ENCODE results near the gene ADIPOQ. TPM values are rescaled to one million over a fixed set of nuclear protein-coding genes. Genes with fewer than 3 reads are reported as not detected.
"Not testable (repeated sequence)": the region's sequence is repeated elsewhere in the genome, so short reads cannot be mapped to it uniquely, and the experiment has no call there.

Gene ADIPOQ
- not detected for polyA plus RNA-seq

DNA sequence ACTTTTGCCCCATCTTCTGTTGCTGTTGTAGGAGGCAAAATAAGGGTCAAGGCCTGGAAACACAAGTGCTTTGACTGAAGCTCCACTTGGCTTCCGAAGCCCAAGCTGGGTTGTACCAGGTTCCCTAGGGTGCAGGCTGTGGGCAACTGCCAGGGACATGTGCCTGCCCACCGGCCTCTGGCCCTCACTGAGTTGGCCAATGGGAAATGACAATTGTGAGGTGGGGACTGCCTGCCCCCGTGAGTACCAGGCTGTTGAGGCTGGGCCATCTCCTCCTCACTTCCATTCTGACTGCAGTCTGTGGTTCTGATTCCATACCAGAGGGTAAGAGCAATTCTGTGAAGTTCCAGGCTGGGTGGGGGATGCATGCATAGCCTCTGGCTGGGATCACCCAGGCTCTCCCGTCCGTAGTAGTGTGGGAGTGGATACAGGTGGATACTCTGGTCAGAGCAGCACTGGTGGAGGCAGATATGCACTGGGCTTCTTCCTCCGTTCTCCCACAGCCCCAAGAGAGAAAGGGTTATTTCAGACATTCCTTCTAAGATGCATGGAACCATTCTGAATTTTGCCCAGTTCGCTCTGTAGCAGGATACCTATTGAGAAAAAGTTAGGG is at the start of gene ADIPOQ:
Gene ADIPOQ (plus strand): TSS at position 285 of the 613 bp plus-strand sequence. CDS start 10,349 bp downstream, outside the sequence.
- no peaks in the 10 kb centered on the region for H3K4me1 Mint-ChIP-seq
- no peaks in the 10 kb centered on the region for H3K9me3 Mint-ChIP-seq
- no peak within 1 kb of the TSS for H3K27ac Mint-ChIP-seq
- H3K4me3 Mint-ChIP-seq, result no peak within 1 kb of the TSS
- H3K36me3 Mint-ChIP-seq, result no peaks in the 10 kb centered on the region
- H3K27me3 Mint-ChIP-seq, result peaks cover 11% of the 10 kb centered on the region

- Mint-ChIP-seq H3K36me3 (peaks cover 2% of the 10 kb centered on the region), H3K27ac (no peak overlapping the region), H3K27me3 (no peaks in the 10 kb centered on the region), H3K4me1 (peaks cover 3 to 14% (median 9%) of the 10 kb centered on the region in 3 donors), H3K9me3 (no peaks in the 10 kb centered on the region), H3K4me3 (no peak overlapping the region)
These were observed 44.2 kb upstream of the ADIPOQ start for GRCh38 chr3:186798239-186798874.

DNA sequence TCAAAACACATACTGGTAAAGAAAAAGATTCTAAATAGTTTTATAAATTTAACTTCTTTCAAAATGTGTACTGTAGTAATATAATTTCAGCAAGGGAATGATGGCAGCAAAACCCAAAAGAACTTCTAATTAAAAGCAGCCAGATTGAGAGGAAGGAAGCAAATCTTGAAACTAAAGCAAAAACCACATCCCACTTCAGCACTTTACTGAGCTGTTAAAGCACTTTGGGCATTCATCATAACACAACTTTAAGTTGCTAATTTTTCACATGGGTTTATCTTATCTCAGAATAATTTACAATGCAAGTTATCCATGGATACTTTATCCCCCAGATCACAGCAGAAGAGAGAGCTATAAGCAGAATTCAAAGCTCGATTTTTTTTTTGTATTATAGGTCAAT is 42.2 kb upstream of the ADIPOQ start:
- Mint-ChIP-seq H3K27me3 (no peaks in the 10 kb centered on the region), H3K36me3 (peaks cover 2% of the 10 kb centered on the region), H3K9me3 (no peaks in the 10 kb centered on the region), H3K4me3 (peak overlapping the region in 1 of 4 donors; percentile 88), H3K27ac (peak overlapping the region in 2 of 3 donors; percentile 25 to 59), H3K4me1 (peaks cover 3 to 15% (median 14%) of the 10 kb centered on the region in 3 donors)

GRCh38 chr3:186802701-186803100 is 39.8 kb upstream of the ADIPOQ start:
- H3K27me3 Mint-ChIP-seq, result no peaks in the 10 kb centered on the region
- H3K4me1 Mint-ChIP-seq, result peaks cover 10 to 26% (median 20%) of the 10 kb centered on the region in 3 donors
- no peaks in the 10 kb centered on the region for H3K9me3 Mint-ChIP-seq
- peak overlapping the region in 1 of 4 donors; percentile 57 for H3K4me3 Mint-ChIP-seq
- H3K27ac Mint-ChIP-seq, result peak overlapping the region in 1 of 3 donors; percentile 65
- peaks cover 2% of the 10 kb centered on the region for H3K36me3 Mint-ChIP-seq

DNA sequence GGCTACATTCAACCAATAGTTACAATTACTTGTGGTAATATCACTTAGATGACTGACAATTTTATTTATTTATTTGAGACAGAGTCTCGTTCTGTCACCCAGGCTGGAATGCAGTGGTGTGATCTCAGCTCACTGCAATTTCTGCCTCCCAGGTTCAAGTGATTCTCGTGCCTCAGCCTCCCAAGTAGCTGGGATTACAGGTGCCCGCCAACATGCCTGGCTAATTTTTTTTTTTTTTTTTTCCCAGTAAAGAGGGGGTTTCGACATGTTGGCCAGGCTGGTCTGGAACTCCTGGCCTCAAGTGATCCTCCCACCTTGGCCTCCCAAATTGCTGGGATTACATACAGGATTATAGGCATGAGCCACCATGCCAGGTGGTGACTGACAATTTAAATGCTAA is 39.1 kb upstream of the ADIPOQ start:
- not testable (repeated sequence) for H3K27me3 Mint-ChIP-seq, H3K27ac Mint-ChIP-seq, H3K36me3 Mint-ChIP-seq, H3K9me3 Mint-ChIP-seq
- peaks cover 10 to 26% (median 20%) of the 10 kb centered on the region in 3 donors for H3K4me1 Mint-ChIP-seq
- H3K4me3 Mint-ChIP-seq, result peak overlapping the region in 1 of 4 donors; percentile 32

DNA sequence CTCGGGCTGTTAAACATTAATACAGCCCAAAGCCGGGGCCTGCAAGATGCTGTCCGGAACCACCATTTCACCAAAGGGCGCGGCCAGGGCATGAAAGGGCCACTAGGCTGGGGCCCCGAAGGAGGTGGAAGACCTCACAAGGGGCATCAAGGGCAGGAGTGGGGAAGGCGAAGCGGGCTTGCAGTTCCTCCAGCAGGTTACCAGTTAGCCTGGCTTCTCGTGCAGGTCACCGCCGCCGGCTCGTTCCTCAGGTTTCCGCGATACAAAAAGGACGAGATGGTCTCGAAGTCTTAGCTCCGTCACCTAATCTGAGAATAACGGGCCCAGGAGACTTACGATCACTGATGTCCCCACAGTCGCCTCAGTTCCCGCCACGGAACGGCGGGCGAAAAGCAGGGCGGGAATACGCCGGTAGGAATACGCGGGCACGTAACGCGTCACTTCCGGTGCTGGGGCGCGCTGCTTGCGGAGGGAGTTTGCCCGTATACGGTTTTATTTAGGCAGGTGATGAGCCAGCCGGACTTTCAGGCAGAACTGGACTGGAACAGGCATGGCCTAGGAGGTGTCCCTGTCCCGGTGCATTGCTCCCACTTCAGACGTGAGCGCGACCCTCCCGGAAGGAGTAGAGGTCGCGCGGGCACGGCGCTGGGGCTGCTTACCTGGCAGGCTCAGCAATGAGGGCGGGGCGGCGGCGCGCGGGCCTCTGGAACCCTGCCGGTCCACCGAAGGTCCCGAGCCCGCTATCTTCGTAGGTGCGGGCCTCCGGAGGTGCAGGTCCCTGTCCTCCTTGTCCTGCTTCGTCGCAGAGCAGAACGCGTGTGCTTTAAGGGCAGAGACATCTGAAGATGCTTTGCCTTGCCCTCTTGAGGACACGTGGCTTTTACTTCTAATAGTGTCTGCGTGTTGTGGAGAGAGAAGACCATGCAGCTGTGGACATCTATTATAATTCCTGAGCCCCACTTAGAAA is 36.1 kb upstream of the ADIPOQ start, which contains the start of gene RFC4:
Gene RFC4 (minus strand): TSS at position 394 of the 967 bp plus-strand sequence. CDS start 1,769 bp downstream, outside the sequence.
- Mint-ChIP-seq H3K4me3 (peak within 1 kb of the TSS; percentile 96 to 99 (median 98)), H3K36me3 (peaks cover 2% of the 10 kb centered on the region), H3K9me3 (no peaks in the 10 kb centered on the region), H3K27ac (peak within 1 kb of the TSS; percentile 87 to 96 (median 93)), H3K27me3 (no peaks in the 10 kb centered on the region), H3K4me1 (peaks cover 7 to 16% (median 10%) of the 10 kb centered on the region in 3 donors)

GRCh38 chr3:186807231-186807630 is 35.3 kb upstream of the ADIPOQ start:
- peak overlapping the region; percentile 87 to 96 (median 93) for H3K27ac Mint-ChIP-seq
- H3K4me1 Mint-ChIP-seq, result peaks cover 7 to 16% (median 10%) of the 10 kb centered on the region in 3 donors
- H3K27me3 Mint-ChIP-seq, result no peaks in the 10 kb centered on the region
- peak overlapping the region; percentile 96 to 99 (median 98) for H3K4me3 Mint-ChIP-seq
- H3K9me3 Mint-ChIP-seq, result no peaks in the 10 kb centered on the region
- peaks cover 2% of the 10 kb centered on the region for H3K36me3 Mint-ChIP-seq

- no peak overlapping the region for H3K4me3 Mint-ChIP-seq
- no peaks in the 10 kb centered on the region for H3K27me3 Mint-ChIP-seq
- H3K9me3 Mint-ChIP-seq, result no peaks in the 10 kb centered on the region
- H3K27ac Mint-ChIP-seq, result no peak overlapping the region
- no peaks in the 10 kb centered on the region for H3K36me3 Mint-ChIP-seq
- peaks cover 6 to 9% (median 7%) of the 10 kb centered on the region in 3 donors for H3K4me1 Mint-ChIP-seq
These were observed 32.0 kb upstream of the ADIPOQ start for GRCh38 chr3:186810336-186810996.

DNA sequence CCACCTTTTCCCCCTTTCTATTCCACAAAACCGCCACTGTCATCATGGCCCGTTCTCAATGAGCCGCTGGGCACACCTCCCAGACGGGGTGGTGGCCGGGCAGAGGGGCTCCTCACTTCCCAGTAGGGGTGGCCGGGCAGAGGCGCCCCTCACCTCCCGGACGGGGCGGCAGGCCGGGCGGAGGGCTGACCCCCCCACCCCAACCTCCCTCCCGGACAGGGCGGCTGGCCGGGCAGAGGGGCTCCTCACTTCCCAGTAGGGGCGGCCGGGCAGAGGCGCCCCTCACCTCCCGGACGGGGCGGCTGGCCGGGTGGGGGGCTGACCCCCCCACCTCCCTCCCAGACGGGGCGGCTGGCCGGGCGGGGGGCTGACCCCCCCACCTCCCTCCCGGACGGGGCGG is 31.2 kb upstream of the ADIPOQ start:
- not testable (repeated sequence) for H3K36me3 Mint-ChIP-seq, H3K27me3 Mint-ChIP-seq, H3K4me1 Mint-ChIP-seq, H3K4me3 Mint-ChIP-seq, H3K27ac Mint-ChIP-seq, H3K9me3 Mint-ChIP-seq

- Mint-ChIP-seq H3K4me3 (no peak overlapping the region), H3K27me3 (no peaks in the 10 kb centered on the region), H3K36me3 (no peaks in the 10 kb centered on the region), H3K4me1 (no peaks in the 10 kb centered on the region), H3K9me3 (no peaks in the 10 kb centered on the region), H3K27ac (no peak overlapping the region)
These were observed 28.4 kb upstream of the ADIPOQ start for GRCh38 chr3:186814100-186814499.

GRCh38 chr3:186815435-186815834 is 27.1 kb upstream of the ADIPOQ start:
- Mint-ChIP-seq H3K27ac (no peak overlapping the region), H3K9me3 (no peaks in the 10 kb centered on the region), H3K27me3 (no peaks in the 10 kb centered on the region), H3K4me3 (no peak overlapping the region), H3K36me3 (no peaks in the 10 kb centered on the region), H3K4me1 (no peaks in the 10 kb centered on the region)

DNA sequence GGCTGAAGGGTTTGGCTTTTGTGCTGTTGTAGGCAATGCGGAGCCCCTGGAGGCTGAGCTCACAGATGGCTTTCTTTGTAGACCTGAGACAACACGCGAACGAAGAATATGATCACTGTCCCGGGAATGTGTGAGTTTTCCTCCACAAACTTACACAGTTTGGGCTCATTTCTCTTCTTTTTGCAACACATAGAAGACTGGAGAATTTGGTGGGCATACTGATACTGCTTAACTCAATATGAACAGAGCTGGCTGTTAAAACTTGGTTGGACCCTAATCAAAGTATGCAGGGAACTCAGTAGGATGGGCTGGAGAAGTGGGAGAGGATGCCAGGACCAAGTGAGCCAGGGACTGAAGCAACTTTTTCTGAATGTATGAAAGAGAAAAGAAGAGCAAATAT is 24.0 kb upstream of the ADIPOQ start:
- Mint-ChIP-seq H3K36me3 (no peaks in the 10 kb centered on the region), H3K9me3 (no peaks in the 10 kb centered on the region), H3K4me3 (no peak overlapping the region), H3K27me3 (no peaks in the 10 kb centered on the region), H3K4me1 (peaks cover 0 to 3% (median 0%) of the 10 kb centered on the region in 3 donors), H3K27ac (no peak overlapping the region)

DNA sequence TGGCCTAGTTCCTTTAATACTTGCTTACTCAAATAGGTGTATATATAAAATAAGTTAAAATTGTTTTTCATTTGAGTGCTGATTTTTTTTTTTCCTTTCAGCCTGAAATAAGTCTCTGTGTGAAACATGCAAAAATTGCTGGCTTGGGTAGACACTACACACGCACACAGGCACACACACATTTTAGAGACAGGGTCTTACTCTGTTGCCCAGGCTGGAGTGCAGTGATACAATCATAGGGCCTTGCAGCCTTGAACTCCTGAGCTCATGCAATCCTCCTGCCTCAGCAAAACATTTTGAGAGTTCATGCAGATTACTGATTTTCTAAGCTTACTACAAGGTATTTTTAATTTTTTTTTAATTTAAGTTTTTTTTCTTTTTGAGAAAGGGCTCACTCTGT is 23.6 kb upstream of the ADIPOQ start:
- Mint-ChIP-seq H3K4me1 (peaks cover 0 to 3% (median 0%) of the 10 kb centered on the region in 3 donors), H3K36me3 (no peaks in the 10 kb centered on the region), H3K27me3 (no peaks in the 10 kb centered on the region), H3K9me3 (no peaks in the 10 kb centered on the region), H3K27ac (no peak overlapping the region), H3K4me3 (no peak overlapping the region)
